Thyroid gland (tissue), 4 donors: ENCODE data around the gene PNMA8B. TPM values are rescaled to one million over a fixed set of nuclear protein-coding genes. Genes with fewer than 3 reads are reported as not detected.

Source experiments
- DNase-seq, 2 donors: peaks; one replicate each; pipeline ENCODE4 v3.0.0-alpha.2; 2019
- H3K27ac ChIP-seq, 3 donors: fragments of 200-600 bp; sonication (generic); 1 replicate in 2 of 3; 2 replicates in 1 of 3; pipeline ENCODE4 v1.5.1; 2016 to 2019; ENCODE audit warnings: mild to moderate bottlenecking in 1 of 3, moderate library complexity in 1 of 3
- H3K27me3 ChIP-seq: fragments of 200-600 bp; sonication (generic); one replicate; pipeline ENCODE4 v1.5.1; 2019
- H3K36me3 ChIP-seq, 2 donors: fragments of 200-600 bp; sonication (generic); one replicate each; pipeline ENCODE4 v1.5.1; 2016 to 2019
- H3K4me1 ChIP-seq, 2 donors: fragments of 200-600 bp; sonication (generic); one replicate each; pipeline ENCODE4 v1.5.1; 2017 to 2019
- H3K4me3 ChIP-seq, 3 donors: fragments of 200-600 bp; sonication (generic); replicated peaks in 1 of 3; 1 replicate in 2 of 3; 2 replicates in 1 of 3; pipeline ENCODE4 v1.5.1; 2016; ENCODE audit warnings: mild to moderate bottlenecking in 1 of 3
- H3K9me3 ChIP-seq: fragments of 200-600 bp; sonication (generic); one replicate; pipeline ENCODE4 v1.5.1; 2017
- CTCF ChIP-seq, 6 experiments: fragments of 200-600 bp in 3 of 6; fragments of 450-650 bp in 3 of 6; sonication (generic) in 3 of 6; IDR thresholded peaks; one replicate each; pipeline ENCODE4 v1.5.1; 2016 to 2019; ENCODE audit warnings: antibody characterized with exemption in 6 of 6, mild to moderate bottlenecking in 2 of 6, inconsistent platforms in 1 of 6, moderate library complexity in 1 of 6
- POLR2A ChIP-seq, 2 donors: fragments of 450-650 bp; IDR thresholded peaks; one replicate each; pipeline ENCODE4 v1.6.1; 2017; ENCODE audit warnings: antibody characterized with exemption in 2 of 2, mild to moderate bottlenecking in 2 of 2, moderate library complexity in 1 of 2
- WGBS, 2 donors: methylation state at CpG; one replicate each; pipeline ENCODE4 v1.1.5; 2017; 5-methylcytosine and 5-hydroxymethylcytosine counted together
- intact Hi-C: fragments of 100-400 bp; cut with DNase I; formaldehyde crosslinking; loops from one replicate; pipeline ENCODE4 v1.15.1; 2023
- total RNA-seq, 4 donors: library from RNA; depleted of rRNA; stranded (reverse); fragments of >200 nt; gene quantifications; one replicate each; pipeline ENCODE4 v1.2.3, GENCODE V29; 2016

Gene PNMA8B
- total RNA-seq, 4 donors from 2014 or later: 1.3 to 1.5 (median 1.5) TPM

- no peak overlapping the region for H3K27ac ChIP-seq
- H3K4me1 ChIP-seq: no peaks in the 10 kb centered on the region
- DNase-seq: no peak
- H3K4me3 ChIP-seq: no peak overlapping the region
- no peaks in the 10 kb centered on the region for H3K9me3 ChIP-seq
- 66 to 70% methylated on average over 7 of the region's 7 CpGs for WGBS, 2 donors
- H3K36me3 ChIP-seq: no peaks in the 10 kb centered on the region
- intact Hi-C loops: no loop called here
- TF ChIP-seq CTCF (IDR thresholded peaks at IDR 0.05) (no peak), POLR2A (IDR thresholded peaks at IDR 0.05) (no peak)
- H3K27me3 ChIP-seq: no peaks in the 10 kb centered on the region
Observed at GRCh38 chr19:46449228-46449627, 46.4 kb downstream of the PNMA8B start.

- Histone ChIP-seq H3K36me3 (no peaks in the 10 kb centered on the region), H3K27me3 (no peaks in the 10 kb centered on the region), H3K9me3 (no peaks in the 10 kb centered on the region), H3K4me3 (no peak overlapping the region), H3K27ac (no peak overlapping the region), H3K4me1 (no peaks in the 10 kb centered on the region)
- DNase-seq: no peak
- WGBS, 2 donors: 87 to 92% methylated on average over 10 of the region's 10 CpGs
- intact Hi-C loops: no loop called here
- TF ChIP-seq CTCF (IDR thresholded peaks at IDR 0.05): no peak
Observed at GRCh38 chr19:46448601-46449000, 47.1 kb downstream of the PNMA8B start.

- H3K27ac ChIP-seq: no peak overlapping the region
- intact Hi-C loops: no loop called here
- H3K36me3 ChIP-seq: no peaks in the 10 kb centered on the region
- no peaks in the 10 kb centered on the region for H3K27me3 ChIP-seq
- H3K4me3 ChIP-seq: no peak overlapping the region
- WGBS, 2 donors: 76 to 81% methylated on average over 5 of the region's 5 CpGs
- H3K4me1 ChIP-seq: peaks cover 5 to 7% of the 10 kb centered on the region in 2 donors
- no peak for TF ChIP-seq POLR2A (IDR thresholded peaks at IDR 0.05)
- no peak for TF ChIP-seq CTCF (IDR thresholded peaks at IDR 0.05)
- DNase-seq: no peak
- H3K9me3 ChIP-seq: no peaks in the 10 kb centered on the region
Observed at GRCh38 chr19:46447824-46448223, 47.8 kb downstream of the PNMA8B start.

- TF ChIP-seq POLR2A (IDR thresholded peaks at IDR 0.05): no peak
- TF ChIP-seq CTCF (IDR thresholded peaks at IDR 0.05): no peak
- WGBS, 2 donors: 56% methylated on average over 3 of the region's 3 CpGs
Observed at GRCh38 chr19:46447006-46447405, 48.7 kb downstream of the PNMA8B start.

GRCh38 chr19:46446021-46446420 lies 49.6 kb downstream of the PNMA8B start:
- no peak overlapping the region for H3K4me3 ChIP-seq
- no peaks in the 10 kb centered on the region for H3K9me3 ChIP-seq
- no peaks in the 10 kb centered on the region for H3K27me3 ChIP-seq
- no peak overlapping the region for H3K27ac ChIP-seq
- no peak for DNase-seq
- H3K36me3 ChIP-seq: no peaks in the 10 kb centered on the region
- WGBS, 2 donors: 81 to 82% methylated on average over 14 to 15 of the region's 15 CpGs
- peaks cover 9 to 11% of the 10 kb centered on the region in 2 donors for H3K4me1 ChIP-seq
- TF ChIP-seq CTCF (IDR thresholded peaks at IDR 0.05): no peak
- no peak for TF ChIP-seq POLR2A (IDR thresholded peaks at IDR 0.05)
- intact Hi-C loops: no loop called here

More at GRCh38 chr19:46447006-46447405, 48.7 kb downstream of the PNMA8B start:
- Histone ChIP-seq H3K9me3 (no peaks in the 10 kb centered on the region), H3K4me1 (peaks cover 9 to 11% of the 10 kb centered on the region in 2 donors), H3K36me3 (no peaks in the 10 kb centered on the region), H3K27me3 (no peaks in the 10 kb centered on the region), H3K4me3 (no peak overlapping the region), H3K27ac (no peak overlapping the region)
- no peak for DNase-seq
- intact Hi-C loops: no loop called here
